NCI-H82 (cell line): Measurements from ENCODE around the gene NPAS3.
A peak's percentile ranks its signal among the peaks of the same experiment; 100 is the strongest.

Source experiments
- DNase-seq: peaks from one replicate; lab custom pipeline; 2025; lab: John Stamatoyannopoulos, UW

Gene NPAS3

GRCh38 chr14:33016613-33017012, 77.9 kb downstream of the NPAS3 start:
- DNase-seq = no peak

GRCh38 chr14:33017016-33017415, 78.3 kb downstream of the NPAS3 start:
- no peak for DNase-seq

- no peak for DNase-seq
Observed at GRCh38 chr14:33019346-33019745, 80.7 kb downstream of the NPAS3 start.

GRCh38 chr14:33026850-33027430, 88.3 kb downstream of the NPAS3 start:
- DNase-seq = no peak

- no peak for DNase-seq
Observed at GRCh38 chr14:33029511-33029910, 90.8 kb downstream of the NPAS3 start.

GRCh38 chr14:33030386-33030785, 91.7 kb downstream of the NPAS3 start:
- no peak for DNase-seq

GRCh38 chr14:33035416-33036194, 96.9 kb downstream of the NPAS3 start:
- DNase-seq = no peak

- no peak for DNase-seq
Observed at GRCh38 chr14:33039311-33039710, 100.6 kb downstream of the NPAS3 start.

- no peak for DNase-seq
Observed at GRCh38 chr14:33040372-33041140, 101.9 kb downstream of the NPAS3 start.

GRCh38 chr14:33042591-33042990, 103.9 kb downstream of the NPAS3 start:
- DNase-seq = no peak

- DNase-seq = no peak
Observed at GRCh38 chr14:33045760-33046159, 107.1 kb downstream of the NPAS3 start.

- peak; percentile 85 for DNase-seq
Observed at GRCh38 chr14:33052943-33053342, 114.3 kb downstream of the NPAS3 start.

- peak; percentile 78 for DNase-seq
Observed at GRCh38 chr14:33056213-33056612, 117.5 kb downstream of the NPAS3 start.

GRCh38 chr14:33057585-33057984, 118.9 kb downstream of the NPAS3 start:
- no peak for DNase-seq

GRCh38 chr14:33061667-33062325, 123.1 kb downstream of the NPAS3 start:
- DNase-seq = no peak

- DNase-seq = no peak
Observed at GRCh38 chr14:33062476-33062875, 123.8 kb downstream of the NPAS3 start.

- DNase-seq = peak; percentile 23
Observed at GRCh38 chr14:33062881-33063280, 124.2 kb downstream of the NPAS3 start.

GRCh38 chr14:33063521-33063920, 124.8 kb downstream of the NPAS3 start:
- DNase-seq = peak; percentile 13

GRCh38 chr14:33065634-33066033, 127.0 kb downstream of the NPAS3 start:
- no peak for DNase-seq

- DNase-seq = no peak
Observed at GRCh38 chr14:33068040-33068439, 129.4 kb downstream of the NPAS3 start.

GRCh38 chr14:33068626-33069025, 129.9 kb downstream of the NPAS3 start:
- DNase-seq = no peak

- DNase-seq = no peak
Observed at GRCh38 chr14:33070475-33070874, 131.8 kb downstream of the NPAS3 start.
